Sigmoid colon (tissue), 7 donors: ENCODE results near the gene TENT4A. TPM values are rescaled to one million over a fixed set of nuclear protein-coding genes. Genes with fewer than 3 reads are reported as not detected.
A peak's percentile ranks its signal among the peaks of the same experiment; 100 is the strongest.

Source experiments
- DNase-seq: peaks from one replicate; pipeline ENCODE4 v3.0.0-alpha.2; 2019
- H3K27ac ChIP-seq, 4 donors: fragments of 200-600 bp; sonication (generic); one replicate each; pipeline ENCODE4 v1.5.1; 2016 to 2019; ENCODE audit warnings: mild to moderate bottlenecking in 1 of 4
- H3K27me3 ChIP-seq, 3 donors: fragments of 200-600 bp; sonication (generic); one replicate each; pipeline ENCODE4 v1.5.1; 2019; ENCODE audit warnings: mild to moderate bottlenecking in 1 of 3
- H3K36me3 ChIP-seq, 4 donors: fragments of 200-600 bp; sonication (generic); one replicate each; pipeline ENCODE4 v1.5.1; 2016 to 2019
- H3K4me1 ChIP-seq, 4 donors: fragments of 200-600 bp; sonication (generic); one replicate each; pipeline ENCODE4 v1.5.1; 2017 to 2019
- H3K4me3 ChIP-seq, 4 donors: fragments of 200-600 bp; sonication (generic); one replicate each; pipeline ENCODE4 v1.5.1; 2017 to 2019; ENCODE audit warnings: mild to moderate bottlenecking in 2 of 4, moderate library complexity in 1 of 4
- H3K9me3 ChIP-seq, 4 donors: fragments of 200-600 bp in 3 of 4; sonication (generic) in 3 of 4; one replicate each; pipeline versions ENCODE4 v1.5.1 to v1.6.1; 2013 to 2019
- EP300 ChIP-seq, 4 donors: sonication (generic); formaldehyde crosslinking; IDR thresholded peaks; one replicate each; pipeline ENCODE4 v1.6.1; 2017; ENCODE audit warnings: antibody characterized with exemption in 4 of 4
- POLR2A ChIP-seq, 2 donors: fragments of 450-650 bp; IDR thresholded peaks; one replicate each; pipeline ENCODE4 v1.6.1; 2016; ENCODE audit warnings: antibody characterized with exemption in 2 of 2, mild to moderate bottlenecking in 2 of 2, moderate library complexity in 2 of 2
- POLR2AphosphoS5 ChIP-seq, 4 donors: sonication (generic); formaldehyde crosslinking; IDR thresholded peaks; one replicate each; pipeline ENCODE4 v1.6.1; 2017; ENCODE audit warnings: antibody characterized with exemption in 4 of 4
- WGBS, 2 donors: extraction: QIAGEN DNeasy Blood & Tissue Kit; methylation state at CpG; one replicate each; pipeline ENCODE4 v1.1.7; 2013; 5-methylcytosine and 5-hydroxymethylcytosine counted together
- intact Hi-C: fragments of 100-400 bp; cut with DNase I; formaldehyde crosslinking; loops from one replicate; pipeline ENCODE4 v1.15.1; 2023
- polyA plus RNA-seq, 3 donors: library from polyadenylated mRNA; stranded (reverse); fragments of 200-250 nt; gene quantifications; one replicate each; pipeline ENCODE4 v1.2.3, GENCODE V29; 2013
- total RNA-seq, 4 donors: library from RNA; depleted of rRNA; stranded (reverse); fragments of >200 nt; gene quantifications; one replicate each; pipeline ENCODE4 v1.1.0, GENCODE V29; 2016
- TF ChIP-seq, protein P1 (sequence below), 4 experiments: fragments of 450-650 bp in 3 of 4; fragments of 200-600 bp in 1 of 4; IDR thresholded peaks; one replicate each; pipeline ENCODE4 v1.5.1; 2016 to 2019; ENCODE audit warnings: antibody characterized with exemption in 4 of 4, mild to moderate bottlenecking in 3 of 4, moderate library complexity in 2 of 4
- donor health status: healthy with polysubstance abuse.
- donor health status: Bipolar disorder and iron deficiency.
- donor health status: healthy.

TENT4A gene
- total and polyA plus RNA-seq, 7 donors, result 3.0 to 27.4 (median 14.6) TPM

DNA sequence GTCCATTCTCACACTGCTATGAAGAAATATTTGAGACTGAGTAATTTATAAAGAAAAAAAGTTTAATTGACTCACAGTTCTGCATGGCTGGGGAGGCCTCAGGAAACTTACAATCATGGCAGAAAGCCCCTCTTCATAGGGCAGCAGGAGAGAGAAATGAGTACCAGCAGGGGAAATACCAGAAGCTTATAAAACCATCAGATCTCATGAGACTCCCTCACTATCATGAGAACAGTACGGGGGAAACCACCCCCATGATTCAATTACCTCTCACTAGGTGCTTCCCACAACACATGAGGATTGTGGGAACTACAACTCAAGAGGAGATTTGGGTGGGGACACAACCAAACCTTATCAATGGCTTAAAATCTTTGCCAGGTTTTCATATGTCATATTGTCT lies 20.3 kb upstream of the TENT4A start:
- TF ChIP-seq POLR2AphosphoS5 (IDR thresholded peaks at IDR 0.05), result no peak
- TF ChIP-seq POLR2A (IDR thresholded peaks at IDR 0.05), result no peak
- TF ChIP-seq EP300 (IDR thresholded peaks at IDR 0.05), result no peak
- TF ChIP-seq, protein P1, sequence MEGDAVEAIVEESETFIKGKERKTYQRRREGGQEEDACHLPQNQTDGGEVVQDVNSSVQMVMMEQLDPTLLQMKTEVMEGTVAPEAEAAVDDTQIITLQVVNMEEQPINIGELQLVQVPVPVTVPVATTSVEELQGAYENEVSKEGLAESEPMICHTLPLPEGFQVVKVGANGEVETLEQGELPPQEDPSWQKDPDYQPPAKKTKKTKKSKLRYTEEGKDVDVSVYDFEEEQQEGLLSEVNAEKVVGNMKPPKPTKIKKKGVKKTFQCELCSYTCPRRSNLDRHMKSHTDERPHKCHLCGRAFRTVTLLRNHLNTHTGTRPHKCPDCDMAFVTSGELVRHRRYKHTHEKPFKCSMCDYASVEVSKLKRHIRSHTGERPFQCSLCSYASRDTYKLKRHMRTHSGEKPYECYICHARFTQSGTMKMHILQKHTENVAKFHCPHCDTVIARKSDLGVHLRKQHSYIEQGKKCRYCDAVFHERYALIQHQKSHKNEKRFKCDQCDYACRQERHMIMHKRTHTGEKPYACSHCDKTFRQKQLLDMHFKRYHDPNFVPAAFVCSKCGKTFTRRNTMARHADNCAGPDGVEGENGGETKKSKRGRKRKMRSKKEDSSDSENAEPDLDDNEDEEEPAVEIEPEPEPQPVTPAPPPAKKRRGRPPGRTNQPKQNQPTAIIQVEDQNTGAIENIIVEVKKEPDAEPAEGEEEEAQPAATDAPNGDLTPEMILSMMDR (IDR thresholded peaks at IDR 0.05), result no peak
- no peaks in the 10 kb centered on the region for H3K36me3 ChIP-seq
- H3K27me3 ChIP-seq, result peaks cover 0 to 3% (median 0%) of the 10 kb centered on the region in 3 donors
- H3K27ac ChIP-seq, result no peak overlapping the region
- no peaks in the 10 kb centered on the region for H3K9me3 ChIP-seq
- H3K4me3 ChIP-seq, result no peak overlapping the region
- H3K4me1 ChIP-seq, result no peaks in the 10 kb centered on the region
- DNase-seq, result no peak
- 58 to 62% methylated on average over 1 of the region's 1 CpG for WGBS, 2 donors
- intact Hi-C loops, result no loop called here

DNA sequence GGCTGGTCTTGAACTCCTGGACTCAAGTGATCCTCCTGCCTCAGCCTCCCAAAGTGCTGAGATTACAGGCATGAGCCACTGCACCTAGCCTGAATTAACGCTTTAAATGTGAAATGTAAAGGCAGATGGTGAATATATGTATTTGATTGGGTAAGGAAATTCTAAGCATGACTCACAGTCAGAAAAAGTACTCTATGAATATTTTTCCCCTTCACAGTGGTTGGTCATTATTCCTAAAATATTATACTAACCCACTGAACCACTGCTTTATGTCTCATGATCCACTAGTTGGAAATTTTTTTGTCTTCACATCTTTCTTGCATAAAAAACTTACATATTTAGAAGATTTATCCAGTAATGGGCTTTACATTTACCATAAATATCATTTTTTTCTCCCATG lies 14.5 kb upstream of the TENT4A start:
- TF ChIP-seq EP300 (IDR thresholded peaks at IDR 0.05) (no peak), POLR2A (IDR thresholded peaks at IDR 0.05) (no peak), POLR2AphosphoS5 (IDR thresholded peaks at IDR 0.05) (no peak)
- TF ChIP-seq, protein P1 (IDR thresholded peaks at IDR 0.05), result no peak
- 78 to 83% methylated on average over 1 of the region's 1 CpG for WGBS, 2 donors

DNA sequence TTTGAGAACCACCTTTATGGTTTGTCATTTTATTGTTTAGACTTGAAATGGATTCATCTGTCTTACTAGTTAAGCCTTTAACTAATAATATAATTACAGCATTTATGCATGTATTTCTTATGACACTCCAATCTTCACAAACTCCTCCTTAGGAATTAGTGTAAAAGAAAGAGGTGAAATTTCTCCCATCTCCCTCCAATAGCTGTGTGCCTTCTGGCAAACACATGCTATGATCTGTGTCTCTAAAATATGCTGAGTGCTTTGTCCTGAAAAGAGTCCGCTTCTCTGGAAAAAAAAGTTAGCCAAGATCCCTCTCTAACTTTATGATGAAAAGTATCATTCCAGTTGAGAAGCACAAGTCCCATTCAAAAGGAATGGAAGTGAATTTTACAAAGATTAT lies 13.9 kb upstream of the TENT4A start:
- intact Hi-C loops, result no loop called here
- Histone ChIP-seq H3K27ac (no peak overlapping the region), H3K9me3 (no peaks in the 10 kb centered on the region), H3K36me3 (no peaks in the 10 kb centered on the region), H3K4me1 (peaks cover 0 to 11% (median 9%) of the 10 kb centered on the region in 4 donors), H3K27me3 (no peaks in the 10 kb centered on the region), H3K4me3 (no peak overlapping the region)
- DNase-seq, result no peak
- TF ChIP-seq POLR2A (IDR thresholded peaks at IDR 0.05), result no peak
- TF ChIP-seq, protein P1 (IDR thresholded peaks at IDR 0.05), result no peak
- TF ChIP-seq EP300 (IDR thresholded peaks at IDR 0.05), result no peak
- TF ChIP-seq POLR2AphosphoS5 (IDR thresholded peaks at IDR 0.05), result no peak
- 86 to 96% methylated on average over 1 of the region's 1 CpG for WGBS, 2 donors

More for the DNA sequence above, 14.5 kb upstream of the TENT4A start:
- intact Hi-C loops, result no loop called here
- H3K9me3 ChIP-seq, result no peaks in the 10 kb centered on the region
- H3K4me3 ChIP-seq, result no peak overlapping the region
- no peak for DNase-seq
- no peaks in the 10 kb centered on the region for H3K27me3 ChIP-seq
- no peak overlapping the region for H3K27ac ChIP-seq
- peaks cover 0 to 5% (median 2%) of the 10 kb centered on the region in 4 donors for H3K4me1 ChIP-seq
- H3K36me3 ChIP-seq, result no peaks in the 10 kb centered on the region

DNA sequence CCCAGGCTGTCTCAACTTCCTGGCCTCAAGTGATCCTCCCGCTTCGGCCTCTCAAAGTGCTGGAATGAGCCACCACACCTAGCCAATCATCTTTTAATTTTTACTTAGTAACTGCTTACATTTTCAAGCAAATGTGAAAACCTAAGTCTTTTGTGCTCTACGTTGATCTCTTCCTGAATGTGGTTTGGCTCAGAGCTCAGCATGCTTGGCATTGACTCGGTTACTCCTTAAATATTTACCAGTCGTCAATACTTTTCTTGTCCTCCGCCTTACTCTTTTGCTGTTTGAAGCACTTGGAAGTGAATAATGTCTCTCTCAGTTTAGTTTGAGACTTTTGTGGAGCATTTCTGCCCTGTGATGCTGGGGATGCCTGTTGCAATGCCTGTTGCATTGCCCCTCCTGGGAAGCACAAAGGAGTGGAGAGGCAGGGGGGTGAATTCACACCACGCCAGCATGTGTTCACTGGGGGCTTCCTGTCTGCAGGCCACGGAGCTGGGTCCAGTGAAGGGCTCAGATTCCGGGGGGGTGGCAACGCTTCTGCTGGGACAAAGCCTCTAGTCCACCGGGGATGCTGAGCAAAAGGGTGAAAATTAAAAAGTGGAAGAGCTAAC lies 13.1 kb upstream of the TENT4A start:
- no peaks in the 10 kb centered on the region for H3K36me3 ChIP-seq
- H3K4me3 ChIP-seq, result no peak overlapping the region
- H3K27me3 ChIP-seq, result no peaks in the 10 kb centered on the region
- 59 to 61% methylated on average over 11 of the region's 11 CpGs for WGBS, 2 donors
- no peaks in the 10 kb centered on the region for H3K9me3 ChIP-seq
- H3K4me1 ChIP-seq, result peaks cover 0 to 19% (median 17%) of the 10 kb centered on the region in 4 donors
- intact Hi-C loops, result no loop called here
- peak overlapping the region in 1 of 4 donors; percentile 14 for H3K27ac ChIP-seq
- DNase-seq, result no peak
- TF ChIP-seq, protein P1 (IDR thresholded peaks at IDR 0.05), result no peak
- TF ChIP-seq POLR2AphosphoS5 (IDR thresholded peaks at IDR 0.05) (no peak), POLR2A (IDR thresholded peaks at IDR 0.05) (no peak), EP300 (IDR thresholded peaks at IDR 0.05) (no peak)
